Activated gamma-delta T cell treated with Interleukin-2 at 50 U/mL for 16 hours (primary cell): ENCODE data around the gene ANKS1A.
"Not testable (repeated sequence)": the region's sequence is repeated elsewhere in the genome, so short reads cannot be mapped to it uniquely, and the experiment has no call there.

ENCODE experiments used
- DNase-seq: peaks from one replicate; pipeline ENCODE4 v3.0.0-alpha.2; 2020

The ANKS1A gene

GRCh38 chr6:34888874-34889555 is at the start of gene ANKS1A:
ANKS1A (plus strand) TSS chr6:34889255; CDS start chr6:34889403, 148 bp downstream.
- peak; percentile 90 for DNase-seq

- DNase-seq: no peak
These were observed 49.2 kb upstream of the ANKS1A start for GRCh38 chr6:34839666-34840352.

GRCh38 chr6:34849066-34849465 is 40.0 kb upstream of the ANKS1A start:
- not testable (repeated sequence) for DNase-seq

- DNase-seq: no peak
These were observed 37.7 kb upstream of the ANKS1A start for GRCh38 chr6:34851361-34851760.

GRCh38 chr6:34852406-34853085 is 36.5 kb upstream of the ANKS1A start:
- no peak for DNase-seq

GRCh38 chr6:34855463-34855862 is 33.6 kb upstream of the ANKS1A start:
- DNase-seq: no peak

GRCh38 chr6:34858681-34859080 is 30.4 kb upstream of the ANKS1A start:
- DNase-seq: no peak

- DNase-seq: no peak
These were observed 29.1 kb upstream of the ANKS1A start for GRCh38 chr6:34859951-34860350.

GRCh38 chr6:34860776-34861175 is 28.3 kb upstream of the ANKS1A start:
- no peak for DNase-seq

GRCh38 chr6:34864007-34864406 is 25.0 kb upstream of the ANKS1A start:
- no peak for DNase-seq

GRCh38 chr6:34865107-34865506 is 23.9 kb upstream of the ANKS1A start:
- no peak for DNase-seq

- DNase-seq: no peak
These were observed 22.5 kb upstream of the ANKS1A start for GRCh38 chr6:34866509-34866908.

GRCh38 chr6:34867484-34867883 is 21.6 kb upstream of the ANKS1A start:
- DNase-seq: no peak

GRCh38 chr6:34871853-34872252 is 17.2 kb upstream of the ANKS1A start:
- DNase-seq: no peak

GRCh38 chr6:34872332-34872731 is 16.7 kb upstream of the ANKS1A start:
- DNase-seq: no peak

- DNase-seq: no peak
These were observed 13.5 kb upstream of the ANKS1A start for GRCh38 chr6:34875292-34876213.

- no peak for DNase-seq
These were observed 12.6 kb upstream of the ANKS1A start for GRCh38 chr6:34876472-34876871.

- no peak for DNase-seq
These were observed 11.8 kb upstream of the ANKS1A start for GRCh38 chr6:34877259-34877658.

GRCh38 chr6:34877869-34878485 is 11.1 kb upstream of the ANKS1A start:
- no peak for DNase-seq

- DNase-seq: not testable (repeated sequence)
These were observed 5.0 kb upstream of the ANKS1A start for GRCh38 chr6:34884073-34884472.

GRCh38 chr6:34884996-34885395 is 4.1 kb upstream of the ANKS1A start:
- DNase-seq: no peak

GRCh38 chr6:34885837-34886236 is 3.2 kb upstream of the ANKS1A start:
- DNase-seq: not testable (repeated sequence)
